GM12878 (cell line): ENCODE data around the gene CLSTN2. TPM values are rescaled to one million over a fixed set of nuclear protein-coding genes. Genes with fewer than 3 reads are reported as not detected.

Source experiments
- ATAC-seq: fragments of 200-7000 bp; cut with Tn5 transposase; 3 replicates; pipeline ENCODE4 v1.9.1; 2020; ENCODE audit warnings: mild to moderate bottlenecking, moderate library complexity
- BruUV-seq: library from RNA; stranded (reverse); fragments of 400-500 nt; replicated peaks from 2 replicates; lab custom pipeline; 2021; lab: Mats Ljungman, UMichigan
- CTCF ChIA-PET: fragments of 300-600 bp; sonication (Branson Sonifier 250); formaldehyde crosslinking; extraction: SDS; loops from one replicate; lab custom pipeline; 2021; ENCODE audit warnings: inconsistent platforms; lab: Yijun Ruan, JAX
- POLR2A ChIA-PET: fragments of 350-600 bp; formaldehyde crosslinking; extraction: SDS; loops from one replicate; lab custom pipeline; 2021; ENCODE audit warnings: inconsistent platforms; lab: Charles Lee
- RAD21 ChIA-PET: fragments of 300-600 bp; sonication (Branson Sonifier 250); formaldehyde crosslinking; loops from one replicate; lab custom pipeline; 2023; ENCODE audit warnings: antibody characterized with exemption; ENCODE audit not compliant: unreplicated experiment; lab: Charles Lee
- SMC1A ChIA-PET: fragments of 300-600 bp; sonication (Branson Sonifier 250); formaldehyde crosslinking; loops from one replicate; lab custom pipeline; 2023; ENCODE audit not compliant: unreplicated experiment, uncharacterized antibody; lab: Charles Lee
- DNase-seq: peaks from one replicate; pipeline ENCODE4 v3.0.0-alpha.2; 2011; ENCODE audit warnings: low read depth, low spot score
- FAIRE-seq: peaks from 3 replicates; lab custom pipeline; 2011; peaks lifted over from hg19 to GRCh38; lab: Jason Lieb, UNC
- H2AFZ ChIP-seq: 2 replicates; pipeline ENCODE4 v1.6.0; 2011; ENCODE audit warnings: low read depth, low read length, control low read depth; ENCODE audit not compliant: control insufficient read depth
- H3K27ac ChIP-seq: 2 replicates; pipeline ENCODE4 v1.5.1; 2011; ENCODE audit warnings: control low read depth; ENCODE audit not compliant: control insufficient read depth, insufficient read depth
- H3K27me3 ChIP-seq, 2 experiments: replicated peaks in 1 of 2; 2 replicates each; pipeline versions ENCODE4 v1.6.0 to v1.6.1; 2011; ENCODE audit warnings: low read length in 1 of 2; ENCODE audit not compliant: control insufficient read depth in 2 of 2, insufficient read depth in 2 of 2
- H3K36me3 ChIP-seq, 2 experiments: 2 replicates each; pipeline ENCODE4 v1.5.1; 2011; ENCODE audit warnings: low read length in 1 of 2; ENCODE audit not compliant: control insufficient read depth in 2 of 2, insufficient read depth in 2 of 2
- H3K4me1 ChIP-seq: 2 replicates; pipeline ENCODE4 v1.6.1; 2011; ENCODE audit warnings: mild to moderate bottlenecking, low read length, moderate library complexity, mixed read lengths; ENCODE audit not compliant: control insufficient read depth, insufficient read depth
- H3K4me2 ChIP-seq: 2 replicates; pipeline ENCODE4 v1.6.0; 2011; ENCODE audit warnings: control low read depth; ENCODE audit not compliant: control insufficient read depth, insufficient read depth
- H3K4me3 ChIP-seq: fragments of 200-600 bp; sonication (generic); 2 replicates; pipeline ENCODE4 v1.5.1; 2016
- H3K79me2 ChIP-seq: 2 replicates; pipeline ENCODE4 v1.6.0; 2011; ENCODE audit warnings: low read length; ENCODE audit not compliant: control insufficient read depth, insufficient read depth
- H3K9ac ChIP-seq: 2 replicates; pipeline ENCODE4 v1.8.0; 2011; ENCODE audit warnings: low read length, control low read depth, mixed read lengths; ENCODE audit not compliant: control insufficient read depth, insufficient read depth
- H3K9me3 ChIP-seq: replicated peaks from 3 replicates; pipeline ENCODE4 v1.5.1; 2011; ENCODE audit warnings: mild to moderate bottlenecking, low read length; ENCODE audit not compliant: control insufficient read depth, insufficient read depth
- H4K20me1 ChIP-seq: 2 replicates; pipeline ENCODE4 v1.6.0; 2011; ENCODE audit not compliant: control insufficient read depth, insufficient read depth
- BACH1 ChIP-seq: fragments of 450-650 bp; IDR thresholded peaks from 2 replicates; pipeline ENCODE4 v1.6.1; 2017; ENCODE audit warnings: mild to moderate bottlenecking, borderline replicate concordance
- CBX5 ChIP-seq: sonication (generic); IDR thresholded peaks from 2 replicates; pipeline ENCODE4 v1.6.1; 2016; ENCODE audit warnings: low read depth, moderate library complexity, mild to moderate bottlenecking, inconsistent platforms
- CHD1 ChIP-seq: IDR thresholded peaks from 2 replicates; pipeline ENCODE4 v1.6.1; 2012; ENCODE audit warnings: low read depth, low read length, improper control_type of control experiment
- IRF4 ChIP-seq: IDR thresholded peaks from 2 replicates; pipeline ENCODE4 v1.6.1; 2011; ENCODE audit warnings: low read depth, low read length
- KLF5 ChIP-seq: fragments of 450-650 bp; IDR thresholded peaks from 2 replicates; pipeline ENCODE4 v1.6.1; 2014; ENCODE audit warnings: mild to moderate bottlenecking; ENCODE audit not compliant: partially characterized antibody
- RAD21 ChIP-seq: IDR thresholded peaks from 2 replicates; pipeline ENCODE4 v1.6.1; 2011; ENCODE audit warnings: mild to moderate bottlenecking, low read depth, low read length, moderate library complexity; ENCODE audit not compliant: insufficient read depth
- RAD51 ChIP-seq: fragments of 450-650 bp; IDR thresholded peaks from 2 replicates; pipeline ENCODE4 v1.6.1; 2016; ENCODE audit warnings: moderate library complexity, mild to moderate bottlenecking, inconsistent platforms
- TBL1XR1 ChIP-seq: IDR thresholded peaks from 2 replicates; pipeline ENCODE4 v1.6.1; 2012; ENCODE audit warnings: low read depth, low read length, improper control_type of control experiment
- WGBS: methylation state at CpG from one replicate; pipeline ENCODE4 v1.1.6; 2016; ENCODE audit warnings: low lambda C conversion rate; ENCODE audit not compliant: insufficient replicate concordance, insufficient coverage; ENCODE audit errors: missing lambda C conversion rate; 5-methylcytosine and 5-hydroxymethylcytosine counted together
- in situ Hi-C: fragments of 300-500 bp; cut with MboI; formaldehyde crosslinking; loops from 9 replicates; pipeline ENCODE4 v1.14.3; 2018; ENCODE audit warnings: mixed read lengths
- intact Hi-C: fragments of 100-400 bp; cut with micrococcal nuclease; formaldehyde crosslinking; loops from one replicate; pipeline ENCODE4 v1.14.2; 2022; ENCODE audit not compliant: unreplicated experiment
- polyA plus RNA-seq, 11 experiments: library from polyadenylated mRNA; depleted of rRNA in 4 of 11; unstranded in 6 of 11; stranded (reverse) in 5 of 11; fragments of >200 nt; fragmentation: Nextera tagmentation in 4 of 11; fragmentation: Illumina TruSeq in 1 of 11; extraction: Ambion mirVana in 4 of 11; extraction: Trizol in 1 of 11; gene quantifications; 1 replicate in 1 of 11; 2 replicates in 10 of 11; pipeline versions ENCODE4 v1.2.1 to v1.2.3, GENCODE V29; 2011 to 2016; ENCODE audit warnings: inconsistent platforms in 2 of 11, missing spikeins in 2 of 11, low read depth in 1 of 11
- total RNA-seq, 4 experiments: library from RNA; depleted of rRNA in 3 of 4; stranded (reverse); fragments of >200 nt in 3 of 4; fragmentation: Illumina TruSeq in 1 of 4; extraction: Trizol in 1 of 4; gene quantifications; 2 replicates each; pipeline versions ENCODE4 v1.2.1 to v1.2.3, GENCODE V29; 2013 to 2021
- TF ChIP-seq, protein P1 (sequence below), 3 experiments: IDR thresholded peaks in 2 of 3; conservative IDR thresholded peaks in 1 of 3; 2 replicates each; pipeline ENCODE4 v1.5.1; 2011; ENCODE audit warnings: low read depth in 3 of 3, low read length in 3 of 3, mild to moderate bottlenecking in 3 of 3, control low read depth in 2 of 3, moderate library complexity in 2 of 3, inconsistent platforms in 1 of 3, mixed read lengths in 1 of 3; ENCODE audit not compliant: control insufficient read depth in 2 of 3, insufficient read depth in 1 of 3; ENCODE audit errors: extremely low read depth in 1 of 3
- TF ChIP-seq, protein P2 (sequence below): fragments of 450-650 bp; IDR thresholded peaks from 2 replicates; pipeline ENCODE4 v1.6.1; 2016; ENCODE audit warnings: mild to moderate bottlenecking
- TF ChIP-seq, protein P3 (sequence below): fragments of 450-650 bp; IDR thresholded peaks from 2 replicates; pipeline ENCODE4 v1.6.1; 2017; ENCODE audit warnings: mild to moderate bottlenecking, moderate library complexity

The CLSTN2 gene
- total and polyA plus RNA-seq, 10 of the 15 experiments (the other 5 are each of a cell fraction or from before 2014, with no cell fraction given), result under 0.01 to 0.10 (median under 0.01) TPM; not detected in 5

DNA sequence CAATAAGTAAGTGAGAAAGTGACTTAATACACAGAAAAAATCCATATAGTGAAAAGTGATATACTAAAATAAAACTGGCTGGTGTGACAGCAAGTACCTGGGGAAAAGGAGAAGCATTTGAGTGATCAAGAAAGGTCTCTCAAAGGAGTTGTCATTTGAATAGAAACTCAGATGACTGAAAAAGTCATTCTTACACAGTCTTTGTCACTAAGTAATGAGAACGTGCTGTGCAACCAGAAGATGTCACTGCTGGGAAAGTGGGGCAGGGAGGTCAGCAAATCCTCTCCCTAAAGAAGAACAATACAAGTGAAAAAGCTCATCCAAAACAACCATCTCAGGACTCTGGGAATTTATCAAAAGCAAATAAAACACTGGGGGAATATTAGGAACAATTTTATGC, 425.3 kb downstream of the CLSTN2 start:
- H4K20me1 ChIP-seq, result no peaks in the 10 kb centered on the region
- H3K4me3 ChIP-seq, result no peak overlapping the region
- H3K79me2 ChIP-seq, result no peaks in the 10 kb centered on the region
- H3K9ac ChIP-seq, result no peak overlapping the region
- BruUV-seq, result no TSS peak
- H3K9me3 ChIP-seq, result no peaks in the 10 kb centered on the region
- H3K36me3 ChIP-seq, result no peaks in the 10 kb centered on the region
- ChIA-PET SMC1A (no interaction called here), CTCF (interaction anchor here (0.8 kb wide), 1 partner anchor 376 kb away, joined by 4 read pairs; no protein-coding TSS in a partner anchor), RAD21 (no interaction called here), POLR2A (no interaction called here)
- H2AFZ ChIP-seq, result no peak overlapping the region
- no peak for FAIRE-seq
- in situ Hi-C loops (no loop called here), intact Hi-C loops (no loop called here)
- H3K4me1 ChIP-seq, result no peaks in the 10 kb centered on the region
- H3K27me3 ChIP-seq, result peaks cover 0 to 2% of the 10 kb centered on the region in 2 experiments; a peak in 1 of 4 replicates
- H3K4me2 ChIP-seq, result no peak overlapping the region
- TF ChIP-seq, protein P1, sequence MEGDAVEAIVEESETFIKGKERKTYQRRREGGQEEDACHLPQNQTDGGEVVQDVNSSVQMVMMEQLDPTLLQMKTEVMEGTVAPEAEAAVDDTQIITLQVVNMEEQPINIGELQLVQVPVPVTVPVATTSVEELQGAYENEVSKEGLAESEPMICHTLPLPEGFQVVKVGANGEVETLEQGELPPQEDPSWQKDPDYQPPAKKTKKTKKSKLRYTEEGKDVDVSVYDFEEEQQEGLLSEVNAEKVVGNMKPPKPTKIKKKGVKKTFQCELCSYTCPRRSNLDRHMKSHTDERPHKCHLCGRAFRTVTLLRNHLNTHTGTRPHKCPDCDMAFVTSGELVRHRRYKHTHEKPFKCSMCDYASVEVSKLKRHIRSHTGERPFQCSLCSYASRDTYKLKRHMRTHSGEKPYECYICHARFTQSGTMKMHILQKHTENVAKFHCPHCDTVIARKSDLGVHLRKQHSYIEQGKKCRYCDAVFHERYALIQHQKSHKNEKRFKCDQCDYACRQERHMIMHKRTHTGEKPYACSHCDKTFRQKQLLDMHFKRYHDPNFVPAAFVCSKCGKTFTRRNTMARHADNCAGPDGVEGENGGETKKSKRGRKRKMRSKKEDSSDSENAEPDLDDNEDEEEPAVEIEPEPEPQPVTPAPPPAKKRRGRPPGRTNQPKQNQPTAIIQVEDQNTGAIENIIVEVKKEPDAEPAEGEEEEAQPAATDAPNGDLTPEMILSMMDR (IDR thresholded peaks at IDR 0.05 in 2 of 3, conservative IDR thresholded peaks at IDR 0.05 in 1 of 3; ENCODE audit: control insufficient read depth in 2 of 3, extremely low read depth in 1 of 3, insufficient read depth in 1 of 3, low read depth in 3 of 3, low read length in 3 of 3), result peak in 1 of 3 experiments; percentile 24; a peak in 2 of 6 replicates
- TF ChIP-seq TBL1XR1 (no peak), RAD21 (0 out of 2 replicates have a peak, but pooled peaks have one; percentile 3), IRF4 (no peak), CHD1 (no peak)
- no peak for ATAC-seq
- no peak overlapping the region for H3K27ac ChIP-seq
- no peak for DNase-seq
- 45% methylated on average over 1 of the region's 1 CpG for WGBS

DNA sequence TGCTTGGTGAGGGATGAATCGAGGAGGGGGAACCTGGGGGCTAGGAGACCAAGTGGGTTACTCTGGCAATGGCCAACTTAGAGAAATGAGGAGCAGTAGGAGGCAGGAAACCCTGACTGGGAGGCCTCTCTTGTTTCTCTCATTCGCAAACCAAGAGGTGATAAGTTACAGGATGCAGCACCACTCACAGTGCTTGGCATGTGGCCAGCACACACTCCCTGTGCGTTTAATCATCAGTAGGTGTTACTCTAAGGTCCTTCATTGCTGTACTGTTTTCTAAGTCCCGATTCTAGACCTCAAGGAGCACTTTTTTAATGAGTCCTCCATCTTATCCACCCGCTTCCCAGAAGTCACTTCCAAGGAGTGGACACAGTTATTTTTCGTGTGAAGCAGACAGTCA, 428.8 kb downstream of the CLSTN2 start:
- ChIA-PET POLR2A (no interaction called here), RAD21 (no interaction called here), SMC1A (no interaction called here), CTCF (no interaction called here)
- Histone ChIP-seq H3K4me3 (no peak overlapping the region), H4K20me1 (no peaks in the 10 kb centered on the region), H3K27me3 (no peaks in the 10 kb centered on the region), H3K27ac (no peak overlapping the region), H3K36me3 (no peaks in the 10 kb centered on the region), H3K4me1 (no peaks in the 10 kb centered on the region), H3K9ac (no peak overlapping the region), H2AFZ (no peak overlapping the region), H3K4me2 (no peak overlapping the region), H3K9me3 (no peaks in the 10 kb centered on the region), H3K79me2 (no peaks in the 10 kb centered on the region)
- ATAC-seq (no peak), FAIRE-seq (no peak), DNase-seq (no peak)
- in situ Hi-C loops (no loop called here), intact Hi-C loops (no loop called here)
- BruUV-seq, result no TSS peak
- WGBS, result 1% methylated on average over 5 of the region's 6 CpGs
- TF ChIP-seq CBX5, result no peak
- TF ChIP-seq KLF5, result no peak
- TF ChIP-seq, protein P2, sequence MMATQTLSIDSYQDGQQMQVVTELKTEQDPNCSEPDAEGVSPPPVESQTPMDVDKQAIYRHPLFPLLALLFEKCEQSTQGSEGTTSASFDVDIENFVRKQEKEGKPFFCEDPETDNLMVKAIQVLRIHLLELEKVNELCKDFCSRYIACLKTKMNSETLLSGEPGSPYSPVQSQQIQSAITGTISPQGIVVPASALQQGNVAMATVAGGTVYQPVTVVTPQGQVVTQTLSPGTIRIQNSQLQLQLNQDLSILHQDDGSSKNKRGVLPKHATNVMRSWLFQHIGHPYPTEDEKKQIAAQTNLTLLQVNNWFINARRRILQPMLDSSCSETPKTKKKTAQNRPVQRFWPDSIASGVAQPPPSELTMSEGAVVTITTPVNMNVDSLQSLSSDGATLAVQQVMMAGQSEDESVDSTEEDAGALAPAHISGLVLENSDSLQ, result no peak
- TF ChIP-seq, protein P3, sequence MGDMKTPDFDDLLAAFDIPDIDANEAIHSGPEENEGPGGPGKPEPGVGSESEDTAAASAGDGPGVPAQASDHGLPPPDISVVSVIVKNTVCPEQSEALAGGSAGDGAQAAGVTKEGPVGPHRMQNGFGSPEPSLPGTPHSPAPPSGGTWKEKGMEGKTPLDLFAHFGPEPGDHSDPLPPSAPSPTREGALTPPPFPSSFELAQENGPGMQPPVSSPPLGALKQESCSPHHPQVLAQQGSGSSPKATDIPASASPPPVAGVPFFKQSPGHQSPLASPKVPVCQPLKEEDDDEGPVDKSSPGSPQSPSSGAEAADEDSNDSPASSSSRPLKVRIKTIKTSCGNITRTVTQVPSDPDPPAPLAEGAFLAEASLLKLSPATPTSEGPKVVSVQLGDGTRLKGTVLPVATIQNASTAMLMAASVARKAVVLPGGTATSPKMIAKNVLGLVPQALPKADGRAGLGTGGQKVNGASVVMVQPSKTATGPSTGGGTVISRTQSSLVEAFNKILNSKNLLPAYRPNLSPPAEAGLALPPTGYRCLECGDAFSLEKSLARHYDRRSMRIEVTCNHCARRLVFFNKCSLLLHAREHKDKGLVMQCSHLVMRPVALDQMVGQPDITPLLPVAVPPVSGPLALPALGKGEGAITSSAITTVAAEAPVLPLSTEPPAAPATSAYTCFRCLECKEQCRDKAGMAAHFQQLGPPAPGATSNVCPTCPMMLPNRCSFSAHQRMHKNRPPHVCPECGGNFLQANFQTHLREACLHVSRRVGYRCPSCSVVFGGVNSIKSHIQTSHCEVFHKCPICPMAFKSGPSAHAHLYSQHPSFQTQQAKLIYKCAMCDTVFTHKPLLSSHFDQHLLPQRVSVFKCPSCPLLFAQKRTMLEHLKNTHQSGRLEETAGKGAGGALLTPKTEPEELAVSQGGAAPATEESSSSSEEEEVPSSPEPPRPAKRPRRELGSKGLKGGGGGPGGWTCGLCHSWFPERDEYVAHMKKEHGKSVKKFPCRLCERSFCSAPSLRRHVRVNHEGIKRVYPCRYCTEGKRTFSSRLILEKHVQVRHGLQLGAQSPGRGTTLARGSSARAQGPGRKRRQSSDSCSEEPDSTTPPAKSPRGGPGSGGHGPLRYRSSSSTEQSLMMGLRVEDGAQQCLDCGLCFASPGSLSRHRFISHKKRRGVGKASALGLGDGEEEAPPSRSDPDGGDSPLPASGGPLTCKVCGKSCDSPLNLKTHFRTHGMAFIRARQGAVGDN, result no peak
- TF ChIP-seq BACH1, result no peak
- no peak for TF ChIP-seq RAD51
